A549 treated with dexamethasone at 1 μM for 4 hours (cell line): ENCODE measurements around the gene ZNF827. TPM values are rescaled to one million over a fixed set of nuclear protein-coding genes. Genes with fewer than 3 reads are reported as not detected.

Experiments
- total RNA-seq: library from RNA; stranded (reverse); fragments of 200-300 nt; extraction: Qiagen RNA extraction; gene quantifications from 5 replicates; pipeline ENCODE4 v1.2.3, GENCODE V29; 2022

The ZNF827 gene
- 1.8 to 4.3 TPM (median 2.9 TPM) in 5 replicates for total RNA-seq

DNA sequence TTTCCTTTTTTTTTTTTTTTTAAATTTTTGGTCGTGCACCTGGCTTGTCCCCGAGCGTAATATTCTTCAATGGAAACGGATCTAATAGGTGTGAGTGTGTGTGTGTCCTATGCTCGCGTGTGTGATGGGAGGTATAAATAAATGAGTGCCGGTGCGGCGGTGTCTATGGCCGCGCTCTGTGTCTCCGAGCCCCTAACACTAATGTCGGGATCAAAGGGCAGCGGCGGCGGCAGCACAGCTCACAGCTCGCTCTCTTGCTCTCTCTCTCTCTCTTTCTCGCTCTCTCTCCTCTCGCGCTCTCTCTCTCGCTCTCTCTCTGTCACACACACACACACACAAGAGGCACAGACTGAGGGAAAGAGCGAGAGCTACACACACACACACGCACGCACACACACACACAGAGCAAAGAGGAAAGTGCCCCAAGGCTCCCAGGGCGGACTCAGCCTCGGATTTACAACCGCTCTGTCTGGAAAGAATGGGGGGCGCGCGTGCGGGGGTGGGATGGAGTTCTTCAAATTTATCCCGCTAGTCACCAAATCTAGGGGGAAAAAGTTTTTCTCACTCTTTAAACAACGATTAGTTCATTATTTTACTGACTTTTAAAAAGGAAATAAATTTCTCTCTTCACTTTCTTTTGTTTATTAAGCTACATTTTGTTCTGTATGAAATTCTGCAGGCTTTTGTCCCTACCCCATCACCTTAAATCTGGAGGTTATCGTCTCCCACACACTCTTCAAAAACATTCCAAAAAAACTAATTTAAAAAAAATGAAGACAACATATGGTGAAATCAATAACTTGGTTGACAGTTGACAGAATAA is at the start of gene ZNF827:
Gene ZNF827 (minus strand): TSS at position 206 of the 823 bp plus-strand sequence. CDS start 416 bp downstream, outside the sequence.

Other genes starting within 250 kb of the ZNF827 start
- gene LSM6, start 236.9 kb upstream of the ZNF827 start, total RNA-seq: 32.1 to 53.5 TPM (median 35.8 TPM) in 5 replicates